SK-N-SH (cell line): ENCODE measurements around the gene ANKK1.

Source experiments
- CTCF ChIP-seq: fragments of 200-600 bp; sonication (generic); IDR thresholded peaks from 2 replicates; pipeline ENCODE4 v1.6.1; 2017; ENCODE audit warnings: antibody characterized with exemption, mild to moderate bottlenecking, moderate library complexity
- EZH2phosphoT487 ChIP-seq: fragments of 200-600 bp; sonication (generic); IDR thresholded peaks from 2 replicates; pipeline ENCODE4 v1.6.1; 2017; ENCODE audit warnings: low read depth, mixed run types, mild to moderate bottlenecking, antibody characterized with exemption, moderate library complexity, borderline replicate concordance
- GATA2 ChIP-seq: sonication (generic); formaldehyde crosslinking; IDR thresholded peaks from 2 replicates; pipeline ENCODE4 v1.5.0; 2020; ENCODE audit warnings: mild to moderate bottlenecking, missing genetic modification reagents
- JUND ChIP-seq: IDR thresholded peaks from 2 replicates; pipeline ENCODE4 v1.4.0; 2012
- NRF1 ChIP-seq: IDR thresholded peaks from 2 replicates; pipeline ENCODE4 v1.6.1; 2012; ENCODE audit warnings: low read depth, mild to moderate bottlenecking, low read length
- POLR2AphosphoS5 ChIP-seq: IDR thresholded peaks from 2 replicates; pipeline ENCODE4 v1.6.1; 2012; ENCODE audit warnings: low read depth, low read length
- RAD21 ChIP-seq: IDR thresholded peaks from 2 replicates; pipeline ENCODE4 v1.6.1; 2012; ENCODE audit warnings: mild to moderate bottlenecking, low read length
- SIN3A ChIP-seq: IDR thresholded peaks from 2 replicates; pipeline ENCODE4 v1.6.1; 2012; ENCODE audit warnings: low read depth, mild to moderate bottlenecking, low read length, moderate library complexity, borderline replicate concordance
- SMC3 ChIP-seq: IDR thresholded peaks from 2 replicates; pipeline ENCODE4 v1.6.1; 2012; ENCODE audit warnings: low read depth, low read length, improper control_type of control experiment
- USF1 ChIP-seq: IDR thresholded peaks from 2 replicates; pipeline ENCODE4 v1.4.0; 2012; ENCODE audit warnings: low read depth, borderline replicate concordance
- ZBTB33 ChIP-seq: IDR thresholded peaks from 2 replicates; pipeline ENCODE4 v1.4.0; 2012; ENCODE audit warnings: low read depth, borderline replicate concordance

GRCh38 chr11:113447621-113448315 lies 60.2 kb downstream of the ANKK1 start:
- no peak for TF ChIP-seq GATA2 (CRISPR knock-in tag)
- TF ChIP-seq CTCF = no peak
- TF ChIP-seq POLR2AphosphoS5 = no peak
- TF ChIP-seq EZH2phosphoT487 = no peak
- no peak for TF ChIP-seq ZBTB33
- no peak for TF ChIP-seq NRF1
- TF ChIP-seq USF1 = no peak
- no peak for TF ChIP-seq SIN3A
- TF ChIP-seq JUND = no peak
- TF ChIP-seq RAD21 = no peak
- no peak for TF ChIP-seq SMC3
